Cardiac muscle cell (in vitro differentiated cells and primary cell): Measurements from ENCODE around the gene CNTNAP2. TPM values are rescaled to one million over a fixed set of nuclear protein-coding genes. Genes with fewer than 3 reads are reported as not detected.

Source experiments
- DNase-seq, 2 donors: peaks; one replicate each; pipeline versions ENCODE4 v3.0.0 to v3.0.0-alpha.2; 2010 to 2017; ENCODE audit warnings: low read depth in 1 of 2, low spot score in 1 of 2
- H3K27ac ChIP-seq: fragments of 200-600 bp; sonication (generic); 2 replicates; pipeline ENCODE4 v1.5.1; 2016
- H3K27me3 ChIP-seq: fragments of 200-600 bp; sonication (generic); 2 replicates; pipeline ENCODE4 v1.6.0; 2016; ENCODE audit warnings: control low read depth
- H3K36me3 ChIP-seq: fragments of 200-600 bp; sonication (generic); 2 replicates; pipeline ENCODE4 v1.5.1; 2016; ENCODE audit warnings: control low read depth
- H3K4me1 ChIP-seq: fragments of 200-600 bp; sonication (generic); 2 replicates; pipeline ENCODE4 v1.8.1; 2017; ENCODE audit warnings: low read depth, mild to moderate bottlenecking, mixed run types
- H3K4me3 ChIP-seq: fragments of 200-600 bp; sonication (generic); 2 replicates; pipeline ENCODE4 v1.5.1; 2016; ENCODE audit warnings: mild to moderate bottlenecking
- H3K9me3 ChIP-seq: fragments of 200-600 bp; sonication (generic); 2 replicates; pipeline ENCODE4 v1.5.1; 2017; ENCODE audit warnings: low read depth, mild to moderate bottlenecking, control low read depth
- CTCF ChIP-seq: IDR thresholded peaks from 2 replicates; pipeline ENCODE4 v1.5.1; 2012; ENCODE audit warnings: low read depth, mild to moderate bottlenecking, low read length
- polyA plus RNA-seq: library from polyadenylated mRNA; unstranded; fragments of >200 nt; fragmentation: Nextera tagmentation; extraction: Ambion mirVana; gene quantifications from 2 replicates; pipeline ENCODE4 v1.2.1, GENCODE V29; 2016
- total RNA-seq: library from RNA; depleted of rRNA; stranded (reverse); fragments of >200 nt; gene quantifications from 2 replicates; pipeline ENCODE4 v1.2.3, GENCODE V29; 2016

CNTNAP2 gene
- total and polyA plus RNA-seq, 2 experiments from 2014 or later: 4.8 to 5.1 TPM

DNA sequence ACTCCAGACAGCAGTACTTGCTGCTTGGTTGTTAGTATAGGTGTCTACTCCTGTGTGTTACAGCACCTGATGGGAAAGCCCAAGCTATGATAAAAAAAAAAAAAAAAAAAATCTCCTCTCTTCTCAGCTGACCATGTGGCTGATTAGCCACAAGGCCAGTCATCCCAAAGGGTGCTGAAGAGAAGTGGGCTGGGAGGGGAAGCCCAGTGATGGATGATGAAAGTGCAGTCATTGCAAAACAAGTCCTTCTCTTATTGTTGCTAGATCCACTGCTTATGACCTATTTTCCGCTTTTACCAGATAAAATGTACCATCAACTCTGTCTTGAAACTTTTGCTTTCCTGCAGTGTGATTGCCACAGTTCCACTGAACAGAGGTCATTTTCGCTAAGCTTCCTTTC lies 1381.5 kb downstream of the CNTNAP2 start:
- H3K27me3 ChIP-seq: no peaks in the 10 kb centered on the region
- peak in 1 of 2 donors; percentile 81 for DNase-seq
- no peaks in the 10 kb centered on the region for H3K36me3 ChIP-seq
- H3K9me3 ChIP-seq: no peaks in the 10 kb centered on the region
- no peak overlapping the region for H3K4me3 ChIP-seq
- TF ChIP-seq CTCF: no peak
- H3K4me1 ChIP-seq: no peaks in the 10 kb centered on the region
- no peak overlapping the region for H3K27ac ChIP-seq

GRCh38 chr7:147509035-147509501 lies 1392.5 kb downstream of the CNTNAP2 start:
- no peak for TF ChIP-seq CTCF
- H3K27ac ChIP-seq: no peak overlapping the region
- H3K4me3 ChIP-seq: no peak overlapping the region
- H3K4me1 ChIP-seq: peaks cover 2% of the 10 kb centered on the region
- no peaks in the 10 kb centered on the region for H3K9me3 ChIP-seq
- no peaks in the 10 kb centered on the region for H3K27me3 ChIP-seq
- H3K36me3 ChIP-seq: no peaks in the 10 kb centered on the region
- peak in 1 of 2 donors; percentile 59 for DNase-seq

GRCh38 chr7:147509541-147510200 lies 1393.1 kb downstream of the CNTNAP2 start:
- H3K36me3 ChIP-seq: no peaks in the 10 kb centered on the region
- no peak for TF ChIP-seq CTCF
- no peak overlapping the region for H3K27ac ChIP-seq
- H3K27me3 ChIP-seq: no peaks in the 10 kb centered on the region
- no peak overlapping the region for H3K4me3 ChIP-seq
- H3K9me3 ChIP-seq: no peaks in the 10 kb centered on the region
- no peak for DNase-seq
- peaks cover 2% of the 10 kb centered on the region for H3K4me1 ChIP-seq

GRCh38 chr7:147510201-147510542 lies 1393.6 kb downstream of the CNTNAP2 start:
- TF ChIP-seq CTCF: no peak
- peaks cover 2% of the 10 kb centered on the region for H3K4me1 ChIP-seq

DNA sequence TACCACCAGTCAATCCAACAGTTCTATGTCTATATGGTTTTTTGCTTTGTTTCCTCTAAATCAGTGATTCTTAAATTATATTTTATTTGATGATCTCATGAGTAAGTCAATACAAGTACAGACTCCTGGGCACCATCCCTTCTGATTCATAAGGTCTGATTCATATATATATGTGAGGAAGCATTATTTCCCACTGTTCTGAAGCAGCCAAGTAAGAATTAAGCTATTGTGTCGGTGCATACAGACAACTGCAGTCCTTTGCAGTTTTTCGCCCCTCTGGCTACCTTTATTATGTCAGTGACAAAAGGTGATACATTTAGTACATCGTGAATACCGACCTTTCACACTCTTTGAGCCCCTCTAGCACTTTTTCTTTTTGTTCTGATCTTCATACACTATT lies 1394.3 kb downstream of the CNTNAP2 start:
- Histone ChIP-seq H3K27ac (no peak overlapping the region), H3K4me3 (no peak overlapping the region), H3K27me3 (no peaks in the 10 kb centered on the region), H3K9me3 (no peaks in the 10 kb centered on the region), H3K36me3 (no peaks in the 10 kb centered on the region), H3K4me1 (no peaks in the 10 kb centered on the region)
- DNase-seq: peak in 1 of 2 donors; percentile 21
- no peak for TF ChIP-seq CTCF

More at GRCh38 chr7:147510201-147510542, 1393.6 kb downstream of the CNTNAP2 start:
- Histone ChIP-seq H3K4me3 (no peak overlapping the region), H3K27ac (no peak overlapping the region), H3K9me3 (no peaks in the 10 kb centered on the region), H3K36me3 (no peaks in the 10 kb centered on the region), H3K27me3 (no peaks in the 10 kb centered on the region)
- no peak for DNase-seq
